Muscle layer of colon (tissue), 2 donors: ENCODE data around the gene LIPG.
"Not testable (repeated sequence)": the region's sequence is repeated elsewhere in the genome, so short reads cannot be mapped to it uniquely, and the experiment has no call there.

ENCODE experiments used
- H3K27ac ChIP-seq: one replicate; pipeline ENCODE4 v1.7.0; 2013; ENCODE audit warnings: low read depth, mild to moderate bottlenecking, low read length, moderate library complexity
- H3K27me3 ChIP-seq, 2 donors: one replicate each; pipeline ENCODE4 v1.7.0; 2013; ENCODE audit warnings: low read length in 2 of 2, mild to moderate bottlenecking in 2 of 2; ENCODE audit not compliant: insufficient read depth in 2 of 2, control insufficient read depth in 1 of 2
- H3K36me3 ChIP-seq: one replicate; pipeline ENCODE4 v1.7.0; 2013; ENCODE audit warnings: mild to moderate bottlenecking, low read length; ENCODE audit not compliant: insufficient read depth
- H3K4me1 ChIP-seq: one replicate; pipeline ENCODE4 v1.7.0; 2013; ENCODE audit warnings: mild to moderate bottlenecking, low read length; ENCODE audit not compliant: insufficient read depth
- H3K4me3 ChIP-seq, 2 donors: one replicate each; pipeline ENCODE4 v1.7.0; 2013; ENCODE audit warnings: low read length in 2 of 2, low read depth in 1 of 2, mild to moderate bottlenecking in 1 of 2, moderate library complexity in 1 of 2
- H3K9ac ChIP-seq: one replicate; pipeline ENCODE4 v1.7.0; 2013; ENCODE audit warnings: low read length
- H3K9me3 ChIP-seq: one replicate; pipeline ENCODE4 v1.7.0; 2013; ENCODE audit warnings: mild to moderate bottlenecking, low read length
- donor health status: abdominal sarcoma.
- donor health status: Adenocarcinoma of cecum.

Gene LIPG

GRCh38 chr18:49564518-49564834 is 2.6 kb downstream of the LIPG start:
- H3K27ac ChIP-seq, result no peak overlapping the region
- no peak overlapping the region for H3K4me3 ChIP-seq
- peaks cover 23% of the 10 kb centered on the region for H3K4me1 ChIP-seq
- peaks cover 22 to 26% of the 10 kb centered on the region in 2 donors for H3K27me3 ChIP-seq
- no peaks in the 10 kb centered on the region for H3K36me3 ChIP-seq
- no peaks in the 10 kb centered on the region for H3K9me3 ChIP-seq
- no peak overlapping the region for H3K9ac ChIP-seq

- peaks cover 23% of the 10 kb centered on the region for H3K4me1 ChIP-seq
- H3K36me3 ChIP-seq, result no peaks in the 10 kb centered on the region
- no peak overlapping the region for H3K4me3 ChIP-seq
- no peaks in the 10 kb centered on the region for H3K9me3 ChIP-seq
- H3K27ac ChIP-seq, result no peak overlapping the region
- no peak overlapping the region for H3K9ac ChIP-seq
- peaks cover 19 to 26% of the 10 kb centered on the region in 2 donors for H3K27me3 ChIP-seq
Observed at GRCh38 chr18:49565101-49565500, 3.2 kb downstream of the LIPG start.

GRCh38 chr18:49565612-49566011 is 3.8 kb downstream of the LIPG start:
- no peak overlapping the region for H3K9ac ChIP-seq

GRCh38 chr18:49566217-49566770 is 4.4 kb downstream of the LIPG start:
- H3K9ac ChIP-seq, result no peak overlapping the region
- H3K4me1 ChIP-seq, result peaks cover 18% of the 10 kb centered on the region
- H3K27me3 ChIP-seq, result peaks cover 8 to 14% of the 10 kb centered on the region in 2 donors
- no peaks in the 10 kb centered on the region for H3K36me3 ChIP-seq
- no peaks in the 10 kb centered on the region for H3K9me3 ChIP-seq
- H3K27ac ChIP-seq, result no peak overlapping the region
- no peak overlapping the region for H3K4me3 ChIP-seq

More at GRCh38 chr18:49565612-49566011, 3.8 kb downstream of the LIPG start:
- no peaks in the 10 kb centered on the region for H3K9me3 ChIP-seq
- no peak overlapping the region for H3K4me3 ChIP-seq
- no peaks in the 10 kb centered on the region for H3K36me3 ChIP-seq
- H3K27ac ChIP-seq, result no peak overlapping the region
- H3K4me1 ChIP-seq, result peaks cover 23% of the 10 kb centered on the region
- H3K27me3 ChIP-seq, result peaks cover 14 to 21% of the 10 kb centered on the region in 2 donors

DNA sequence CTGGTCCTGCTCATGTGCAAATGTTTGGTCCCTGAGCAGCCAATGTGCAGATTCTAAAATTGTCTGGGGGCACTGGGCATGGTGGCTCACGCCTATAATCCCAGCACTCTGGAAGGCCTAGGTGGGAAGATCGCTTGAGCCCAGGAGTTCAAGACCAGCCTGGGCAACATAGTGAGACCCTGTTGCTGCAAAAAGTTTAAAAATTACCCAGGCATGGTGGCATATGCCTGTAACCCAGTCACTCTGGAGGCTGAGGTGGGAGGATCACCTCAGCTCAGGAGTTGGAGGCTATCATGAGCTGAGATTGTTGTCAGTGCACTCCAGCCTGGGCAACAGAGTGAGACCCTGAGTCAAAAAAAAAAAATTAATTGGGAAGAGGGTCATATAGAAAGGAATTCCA is 5.1 kb downstream of the LIPG start:
- Histone ChIP-seq H3K27ac (no peak overlapping the region), H3K9ac (no peak overlapping the region), H3K4me3 (no peak overlapping the region), H3K9me3 (no peaks in the 10 kb centered on the region), H3K27me3 (peaks cover 2 to 7% of the 10 kb centered on the region in 2 donors), H3K36me3 (no peaks in the 10 kb centered on the region), H3K4me1 (peaks cover 11% of the 10 kb centered on the region)

GRCh38 chr18:49569724-49570123 is 7.9 kb downstream of the LIPG start:
- H3K4me1 ChIP-seq, result no peaks in the 10 kb centered on the region
- H3K36me3 ChIP-seq, result no peaks in the 10 kb centered on the region

GRCh38 chr18:49570836-49571235 is 9.0 kb downstream of the LIPG start:
- Histone ChIP-seq H3K9ac (no peak overlapping the region), H3K4me3 (no peak overlapping the region), H3K36me3 (no peaks in the 10 kb centered on the region), H3K27me3 (no peaks in the 10 kb centered on the region), H3K9me3 (no peaks in the 10 kb centered on the region), H3K27ac (no peak overlapping the region), H3K4me1 (no peaks in the 10 kb centered on the region)

More at GRCh38 chr18:49569724-49570123, 7.9 kb downstream of the LIPG start:
- no peaks in the 10 kb centered on the region for H3K27me3 ChIP-seq
- no peak overlapping the region for H3K27ac ChIP-seq
- H3K9me3 ChIP-seq, result no peaks in the 10 kb centered on the region
- no peak overlapping the region for H3K9ac ChIP-seq
- H3K4me3 ChIP-seq, result no peak overlapping the region

DNA sequence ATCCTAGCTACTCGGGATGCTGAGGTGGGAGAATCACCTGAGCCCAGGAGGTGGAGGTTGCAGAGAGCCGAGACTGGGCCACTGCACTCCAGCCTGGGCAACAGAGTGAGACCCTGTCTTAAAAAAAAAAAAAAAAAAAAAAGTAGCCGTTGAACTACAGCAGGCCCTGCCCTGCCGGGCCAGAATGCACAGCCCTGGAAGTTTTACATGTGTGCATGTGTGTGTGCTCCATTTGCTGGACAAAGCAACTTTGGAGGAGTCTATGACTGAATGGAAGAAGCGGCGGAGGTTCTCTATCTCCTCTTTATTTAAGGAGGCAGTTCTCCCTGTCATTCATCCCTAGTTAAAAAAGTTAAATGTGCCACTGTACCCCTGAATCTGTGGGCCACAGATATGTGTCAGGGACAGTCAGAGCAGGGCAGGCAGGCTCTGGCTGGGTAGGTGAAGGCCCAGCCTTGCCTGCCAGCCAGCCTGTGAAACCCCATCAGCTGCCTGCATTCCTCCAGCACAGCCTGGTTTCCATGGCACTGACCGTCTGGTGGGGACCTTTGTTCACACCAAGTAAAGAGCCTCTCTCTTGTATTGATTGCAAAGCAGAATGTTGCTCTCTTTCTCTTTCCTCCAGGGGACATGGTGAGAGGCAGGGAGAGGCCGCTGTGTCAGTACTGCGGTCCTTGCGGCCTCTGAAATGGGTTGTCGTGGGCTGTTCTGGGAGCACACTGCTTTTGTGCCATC is 10.9 kb downstream of the LIPG start:
- no peaks in the 10 kb centered on the region for H3K9me3 ChIP-seq
- no peak overlapping the region for H3K9ac ChIP-seq
- H3K27ac ChIP-seq, result no peak overlapping the region
- no peak overlapping the region for H3K4me3 ChIP-seq
- no peaks in the 10 kb centered on the region for H3K36me3 ChIP-seq
- H3K27me3 ChIP-seq, result no peaks in the 10 kb centered on the region
- H3K4me1 ChIP-seq, result no peaks in the 10 kb centered on the region

GRCh38 chr18:49573835-49574234 is 12.0 kb downstream of the LIPG start:
- H3K36me3 ChIP-seq, result no peaks in the 10 kb centered on the region
- H3K9ac ChIP-seq, result no peak overlapping the region
- H3K4me1 ChIP-seq, result no peaks in the 10 kb centered on the region
- no peak overlapping the region for H3K27ac ChIP-seq
- no peaks in the 10 kb centered on the region for H3K27me3 ChIP-seq
- no peaks in the 10 kb centered on the region for H3K9me3 ChIP-seq
- no peak overlapping the region for H3K4me3 ChIP-seq

GRCh38 chr18:49579041-49579440 is 17.2 kb downstream of the LIPG start:
- H3K9me3 ChIP-seq, H3K27me3 ChIP-seq, H3K36me3 ChIP-seq, H3K9ac ChIP-seq, H3K27ac ChIP-seq, H3K4me1 ChIP-seq, H3K4me3 ChIP-seq: not testable (repeated sequence)

DNA sequence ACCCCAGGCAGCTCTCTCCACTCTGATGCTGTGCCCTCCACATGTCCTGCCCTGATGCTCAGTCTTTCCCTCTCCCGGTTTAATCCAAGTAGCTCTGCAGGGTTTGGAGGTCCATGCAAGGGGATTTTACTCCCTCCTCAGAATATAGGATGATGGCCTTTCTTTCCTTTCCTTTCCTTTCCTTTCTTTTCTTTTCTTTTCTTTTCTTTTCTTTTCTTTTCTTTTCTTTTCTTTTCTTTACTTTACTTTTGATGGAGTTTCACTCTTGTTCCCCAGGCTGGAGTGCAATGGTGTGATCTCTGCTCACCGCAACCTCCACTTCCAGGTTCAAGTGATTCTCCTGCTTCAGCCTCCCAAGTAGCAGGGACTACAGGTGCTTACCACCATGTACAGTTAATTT is 17.7 kb downstream of the LIPG start:
- not testable (repeated sequence) for H3K27ac ChIP-seq, H3K27me3 ChIP-seq, H3K9me3 ChIP-seq, H3K4me3 ChIP-seq, H3K4me1 ChIP-seq, H3K36me3 ChIP-seq, H3K9ac ChIP-seq

- H3K4me3 ChIP-seq, result no peak overlapping the region
- H3K9ac ChIP-seq, result no peak overlapping the region
- H3K9me3 ChIP-seq, result no peaks in the 10 kb centered on the region
- no peak overlapping the region for H3K27ac ChIP-seq
- H3K36me3 ChIP-seq, result no peaks in the 10 kb centered on the region
- peaks cover 4% of the 10 kb centered on the region for H3K4me1 ChIP-seq
- H3K27me3 ChIP-seq, result no peaks in the 10 kb centered on the region
Observed at GRCh38 chr18:49580279-49580678, 18.4 kb downstream of the LIPG start.
